Suppressor macrophage treated with lipopolysaccharide for 4 hours (primary cell): ENCODE measurements around the gene LGALS7.
A peak's percentile ranks its signal among the peaks of the same experiment; 100 is the strongest.
"Not testable (repeated sequence)": the region's sequence is repeated elsewhere in the genome, so short reads cannot be mapped to it uniquely, and the experiment has no call there.

Experiments
- DNase-seq: peaks from one replicate; pipeline ENCODE4 v3.0.0-alpha.2; 2020

Gene LGALS7

DNA sequence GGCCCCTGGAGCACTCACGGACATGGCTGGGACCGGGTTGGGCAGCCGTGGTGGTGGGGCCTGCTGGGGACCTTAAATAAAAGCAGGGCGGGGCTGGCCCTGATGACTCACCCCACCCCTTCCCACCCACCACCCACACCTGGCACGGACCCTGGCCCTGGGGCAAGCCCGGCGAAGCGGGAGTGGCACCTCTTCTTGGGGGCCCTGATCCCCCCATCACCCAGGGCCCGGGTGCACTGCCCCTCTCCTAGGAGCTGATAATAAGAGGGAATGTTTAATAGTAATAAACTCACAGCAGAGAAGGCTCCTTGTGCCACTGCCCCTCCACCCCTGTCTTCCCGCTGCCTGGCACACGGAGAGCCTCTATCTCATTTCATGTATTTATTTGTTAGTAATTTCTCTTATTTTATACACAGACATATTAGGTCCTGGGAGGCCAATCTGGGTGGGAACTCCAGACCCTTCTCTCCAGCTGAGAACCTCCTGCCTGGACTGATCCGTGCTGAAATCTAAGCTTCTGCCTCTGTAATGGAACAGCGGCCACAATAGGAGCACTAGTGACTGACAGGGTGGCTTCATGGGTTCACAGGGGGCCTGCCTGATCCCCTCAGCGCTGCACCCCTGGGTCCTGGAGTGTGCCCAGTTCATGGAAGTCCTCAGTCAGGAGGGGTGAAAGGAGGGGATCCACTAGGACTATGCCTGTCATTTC, at the start of gene LGALS7:
LGALS7 (minus strand) TSS at position 49 of the 709 bp plus-strand sequence; CDS start at position 24, 25 bp downstream.
- no peak for DNase-seq

DNA sequence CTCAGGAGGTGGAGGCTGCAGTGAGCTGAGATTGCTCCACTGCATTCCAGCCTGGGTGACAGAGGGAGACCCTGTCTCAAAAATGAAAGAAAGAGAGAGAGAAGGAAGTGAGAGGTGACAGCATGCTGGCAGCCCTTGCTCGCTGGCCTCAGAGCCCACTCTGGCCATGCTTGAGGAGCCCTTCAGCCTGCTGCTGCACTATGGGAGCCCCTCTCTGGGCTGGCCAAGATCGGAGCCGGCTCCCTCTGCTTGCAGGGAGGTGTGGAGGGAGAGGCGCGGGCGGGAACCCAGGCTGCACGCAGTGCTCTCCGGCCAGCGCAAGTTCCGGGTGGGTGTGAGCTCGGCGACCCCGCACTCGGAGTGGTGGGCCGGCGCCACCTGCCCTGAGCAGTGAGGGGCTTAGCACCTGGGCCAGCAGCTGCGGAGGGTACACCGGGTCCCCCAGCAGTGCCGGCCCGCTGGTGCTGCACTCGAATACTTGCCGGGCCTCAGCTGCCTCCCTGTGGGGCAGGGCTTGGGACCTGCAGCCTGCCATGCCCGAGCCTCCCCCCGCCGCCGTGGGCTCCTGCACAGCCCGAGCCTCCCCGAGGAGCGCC, 48.0 kb upstream of the LGALS7 start:
- not testable (repeated sequence) for DNase-seq

DNA sequence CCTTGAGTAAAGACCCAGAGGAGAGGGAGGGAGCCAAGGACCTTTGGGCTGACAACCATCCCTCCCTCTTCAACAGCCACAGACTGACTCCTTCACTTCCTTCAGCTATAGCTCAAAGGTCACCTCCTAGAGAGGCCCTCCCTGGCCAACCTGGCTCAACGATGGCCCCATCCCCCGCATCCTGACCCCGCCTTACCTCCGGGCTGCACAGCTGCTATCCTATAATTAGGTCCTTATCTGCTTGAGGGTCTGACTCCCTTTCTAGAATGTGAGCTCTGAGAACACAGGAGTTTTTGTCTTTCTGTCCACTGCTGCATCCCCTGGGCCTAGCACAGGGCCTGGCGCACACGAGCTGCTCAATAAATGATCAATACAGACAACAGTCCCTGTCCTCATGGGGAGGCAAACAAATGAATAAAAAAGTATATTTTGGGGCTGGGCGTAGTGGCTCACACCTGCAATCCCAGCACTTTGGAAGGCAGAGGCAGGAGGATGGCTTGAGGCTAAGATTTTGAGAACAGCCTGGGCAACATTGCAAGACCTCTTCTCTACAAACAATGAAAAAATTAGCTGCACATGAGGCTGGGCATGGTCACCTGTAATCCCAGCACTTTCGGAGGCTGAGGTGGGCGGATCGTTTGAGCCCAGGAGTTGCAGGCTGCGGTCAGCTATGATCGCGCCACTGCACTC, 46.1 kb upstream of the LGALS7 start:
- DNase-seq, result no peak

DNA sequence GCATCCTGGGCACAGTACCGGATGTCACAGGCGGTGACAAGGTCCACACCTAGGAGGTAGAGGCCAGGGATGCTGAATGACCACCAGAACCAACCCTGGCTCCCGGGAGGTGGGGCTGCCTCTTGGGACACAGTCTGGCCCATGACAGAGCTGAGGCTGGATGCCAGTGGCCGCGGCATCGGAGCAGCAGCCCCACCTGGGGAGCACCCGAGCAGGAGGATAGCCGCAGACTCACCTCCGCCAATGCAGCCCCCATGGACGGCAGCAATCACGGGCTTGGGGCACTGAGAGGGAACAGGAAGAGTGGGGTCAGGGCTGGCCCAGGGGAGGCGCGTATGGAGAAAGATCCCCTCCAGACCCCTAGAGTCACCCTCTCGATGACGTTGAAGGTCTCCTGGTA, 43.8 kb upstream of the LGALS7 start:
- no peak for DNase-seq

DNA sequence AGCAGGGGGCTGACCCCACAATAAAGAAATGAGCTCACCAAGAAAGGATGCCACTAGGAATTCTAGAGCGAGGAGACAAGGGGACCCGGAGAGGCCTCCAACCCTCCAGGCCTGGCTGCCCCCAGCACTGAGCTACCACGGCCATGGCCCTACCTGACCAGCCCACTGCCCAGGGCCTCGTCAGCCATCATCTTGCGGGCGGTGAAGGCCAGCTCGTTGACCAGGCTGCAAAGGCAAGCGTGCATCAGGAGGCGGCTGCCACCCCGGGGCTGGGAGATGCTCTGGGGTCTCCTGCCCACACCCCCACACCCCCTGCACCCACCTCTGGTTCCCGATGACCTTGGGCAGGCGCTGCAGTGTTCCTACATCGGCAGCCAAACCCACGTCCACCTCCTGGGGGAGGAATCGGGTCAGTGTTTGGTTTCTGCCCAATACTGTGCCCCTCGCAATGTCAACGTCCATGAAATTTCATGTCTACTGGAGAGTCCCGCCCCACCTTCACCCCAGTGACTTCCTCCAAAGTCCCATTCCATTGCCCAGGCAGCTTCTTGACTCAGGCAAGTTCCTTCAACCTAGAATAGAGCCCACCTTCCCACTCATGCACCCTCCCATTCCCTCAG, 42.9 kb upstream of the LGALS7 start:
- DNase-seq, result no peak

DNA sequence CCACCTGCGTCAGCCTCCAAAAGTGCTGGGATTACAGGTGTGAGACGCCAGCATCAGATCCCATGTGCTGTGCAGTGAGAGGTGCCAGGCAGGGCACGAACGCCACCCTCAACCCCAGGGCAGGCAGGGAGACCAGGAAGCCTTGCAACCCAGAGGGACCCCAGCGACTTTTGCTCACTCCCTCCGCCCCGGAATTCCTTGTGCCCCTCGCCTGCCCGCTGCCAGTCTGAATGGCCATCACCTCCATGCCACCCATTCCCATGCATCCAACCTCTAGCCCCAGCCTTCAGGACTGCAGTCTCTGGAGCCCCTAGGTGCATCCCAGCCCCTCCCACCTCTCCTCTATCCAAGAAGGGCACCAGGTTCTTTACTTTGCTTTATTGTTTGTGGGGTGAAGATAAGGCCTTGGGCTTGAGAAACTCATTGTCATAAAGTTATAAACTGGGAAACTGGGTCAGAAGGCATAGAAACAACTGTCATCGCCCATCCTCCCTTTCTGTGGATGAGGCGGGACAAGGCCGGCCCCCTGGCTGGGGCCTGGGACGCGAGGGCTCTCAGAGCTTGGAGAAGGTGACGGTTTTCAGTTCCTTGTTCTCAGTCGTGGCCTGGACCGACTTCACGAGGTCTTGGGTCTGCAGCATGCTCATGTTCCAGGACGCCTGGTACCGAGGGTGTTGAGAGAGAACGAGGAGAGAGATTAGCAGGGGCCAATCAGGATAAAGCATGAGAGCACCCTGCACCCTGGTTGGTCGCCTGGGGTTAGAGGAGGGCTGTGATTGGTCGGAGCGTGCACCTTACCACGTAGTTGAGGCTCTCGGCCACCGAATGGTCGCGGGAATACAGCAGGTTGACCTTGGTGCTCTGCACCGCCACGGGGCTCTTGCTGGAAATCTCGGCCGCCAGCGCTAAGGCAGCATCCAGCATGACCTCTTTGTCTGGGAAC, 42.0 kb upstream of the LGALS7 start:
- no peak for DNase-seq

DNA sequence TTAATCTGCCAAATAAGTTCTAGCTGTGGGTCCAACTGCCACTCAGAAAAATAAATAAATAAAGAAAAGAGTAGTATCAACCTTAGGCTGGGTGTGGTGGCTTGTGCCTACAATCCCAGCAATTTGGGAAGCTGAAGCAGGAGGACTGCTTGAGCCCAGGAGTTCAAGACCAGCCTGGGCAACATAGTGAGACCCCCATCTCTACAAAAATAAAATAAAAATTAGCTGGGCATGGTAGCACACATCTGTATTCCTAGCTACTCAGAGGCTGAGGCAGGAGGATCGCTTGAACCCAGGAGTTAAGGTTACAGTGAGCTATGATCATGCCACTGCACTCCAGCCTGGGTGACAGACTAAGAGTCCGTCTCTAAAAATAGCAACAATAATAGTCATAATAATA, 40.6 kb upstream of the LGALS7 start:
- not testable (repeated sequence) for DNase-seq

DNA sequence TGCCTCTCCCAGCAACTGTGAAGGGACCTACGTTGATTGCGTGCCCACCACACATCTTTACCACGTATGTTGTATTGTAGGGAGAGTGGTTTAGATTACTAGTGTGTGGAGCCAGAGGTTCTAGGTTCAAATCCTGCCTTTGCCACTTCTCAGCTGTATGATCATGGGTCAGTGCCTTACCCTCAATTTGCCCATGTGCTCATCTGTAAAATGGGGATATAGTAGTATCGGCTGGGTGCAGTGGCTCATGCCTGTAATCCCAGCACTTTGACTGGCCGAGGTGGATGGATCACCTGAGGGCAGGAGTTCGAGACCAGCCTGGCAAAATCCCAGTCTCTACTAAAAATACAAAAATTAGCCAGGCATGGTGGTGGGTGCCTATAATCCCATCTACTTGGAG, 40.0 kb upstream of the LGALS7 start:
- no peak for DNase-seq

DNA sequence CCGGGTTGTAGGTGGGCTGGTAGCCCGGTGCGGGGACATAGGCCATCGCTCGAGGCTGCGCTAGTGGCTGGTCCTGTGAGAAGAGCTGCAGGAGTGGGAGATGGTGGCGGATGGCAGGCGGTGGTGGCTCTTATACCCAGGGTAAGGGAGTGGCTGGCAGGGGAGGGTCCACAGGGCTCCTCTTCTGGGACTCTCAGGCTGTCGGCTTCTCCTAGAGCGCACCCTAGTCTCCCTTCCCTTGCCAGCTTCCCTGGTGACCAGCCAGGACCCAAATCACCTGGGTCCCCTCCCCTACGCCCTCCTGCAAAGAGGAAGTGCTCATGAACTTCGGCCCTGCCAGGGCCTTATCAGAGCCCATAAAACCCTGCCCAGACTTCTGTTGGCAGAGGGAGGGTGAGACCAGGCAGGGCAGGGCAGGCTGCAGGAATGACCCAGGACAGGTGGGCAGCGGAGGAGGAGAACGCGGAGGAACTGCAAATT, 39.6 kb upstream of the LGALS7 start, which contains the start of gene LGALS4:
LGALS4 (minus strand) TSS at position 105 of the 480 bp plus-strand sequence; CDS start at position 46, 59 bp downstream.
- no peak for DNase-seq

DNA sequence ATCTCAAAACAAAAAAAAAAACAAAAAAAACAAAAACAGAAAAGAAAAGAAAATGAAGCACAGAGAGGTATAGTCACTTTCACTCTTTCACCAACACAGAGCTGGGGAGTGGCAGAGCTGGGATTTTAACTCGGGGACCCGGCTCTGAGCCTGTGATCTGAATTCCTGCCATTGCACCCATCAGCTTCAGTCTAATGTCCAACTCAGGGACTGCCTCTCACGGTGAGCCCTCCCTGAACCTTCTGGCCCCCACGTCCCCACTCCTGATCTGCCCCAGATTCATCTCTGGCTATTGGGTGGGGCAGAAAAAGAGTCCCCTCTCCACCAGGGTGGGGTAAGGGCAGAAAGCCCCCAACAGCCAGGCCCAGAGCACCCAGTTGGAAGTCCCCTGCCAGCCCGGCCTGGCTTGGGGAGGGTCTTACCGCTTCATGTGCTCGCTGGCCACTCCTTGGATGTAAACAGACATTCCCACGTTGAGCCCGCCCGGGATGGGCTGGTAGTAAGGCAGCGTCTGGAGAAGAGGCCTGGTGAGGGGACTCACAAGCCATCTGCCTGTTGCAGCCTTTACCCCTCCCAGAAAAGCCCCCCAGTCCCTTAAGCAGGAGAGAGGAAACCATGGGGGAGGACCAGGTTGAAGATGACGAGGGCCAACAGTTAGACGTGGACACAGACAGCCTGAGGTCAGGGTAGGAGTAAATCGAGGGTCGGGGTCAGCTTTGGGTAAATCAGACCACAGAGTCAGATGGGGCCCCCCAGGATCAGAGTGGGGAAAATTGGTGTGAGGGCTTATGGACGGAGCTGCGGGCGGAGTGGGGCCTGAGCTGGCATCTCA, 38.9 kb upstream of the LGALS7 start:
- no peak for DNase-seq

DNA sequence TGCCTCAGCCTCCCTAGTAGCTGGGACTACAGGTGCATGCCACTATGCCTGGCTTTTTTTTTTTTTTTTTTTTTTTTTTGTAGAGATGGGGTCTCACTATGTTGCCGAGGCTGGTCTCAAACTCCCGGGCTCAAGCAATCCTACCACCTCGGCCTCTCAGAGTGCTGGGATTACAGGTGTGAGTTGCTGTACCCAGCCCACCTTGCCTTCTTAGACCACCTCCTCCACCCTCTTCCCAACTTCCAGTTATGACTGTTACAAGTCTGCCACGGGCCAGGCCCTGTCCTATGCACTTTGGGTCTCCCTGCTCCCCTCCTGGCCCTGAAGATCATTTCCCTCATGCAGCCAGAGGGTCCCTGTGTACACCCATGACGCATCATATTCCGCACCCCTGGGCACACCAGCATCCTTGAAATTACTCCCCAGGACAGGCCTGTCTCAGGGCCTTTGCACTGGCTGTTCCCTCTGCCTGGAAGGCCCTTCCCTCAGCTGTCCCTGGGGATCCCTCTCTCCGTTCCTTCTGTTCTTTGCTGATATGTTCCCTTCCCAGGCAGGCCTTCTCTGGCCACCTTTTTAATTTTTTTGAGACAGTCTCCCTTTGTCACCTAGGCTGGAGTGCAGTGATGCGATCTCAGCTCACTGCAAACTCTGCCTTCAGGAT, 36.4 kb upstream of the LGALS7 start:
- no peak for DNase-seq

DNA sequence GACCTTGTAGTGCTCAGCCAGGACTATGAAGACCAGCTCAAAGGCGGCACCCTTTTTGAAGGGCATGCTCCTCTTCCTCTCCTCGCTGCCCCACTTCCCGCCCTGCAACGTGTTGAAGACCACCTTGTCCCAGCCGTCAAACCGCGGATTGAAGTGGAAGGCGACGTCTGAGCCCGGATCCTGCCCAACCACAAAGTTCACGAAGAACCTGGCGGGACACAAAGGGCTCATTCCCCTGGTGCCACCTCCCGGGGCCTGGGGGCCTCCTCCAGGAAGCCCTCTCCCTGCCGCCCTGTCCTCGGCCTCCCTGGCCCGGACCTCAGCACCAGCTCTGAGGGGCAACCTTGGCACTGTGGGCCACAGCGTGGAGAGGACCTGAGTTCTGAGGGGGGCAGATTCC, 35.4 kb upstream of the LGALS7 start:
- no peak for DNase-seq

DNA sequence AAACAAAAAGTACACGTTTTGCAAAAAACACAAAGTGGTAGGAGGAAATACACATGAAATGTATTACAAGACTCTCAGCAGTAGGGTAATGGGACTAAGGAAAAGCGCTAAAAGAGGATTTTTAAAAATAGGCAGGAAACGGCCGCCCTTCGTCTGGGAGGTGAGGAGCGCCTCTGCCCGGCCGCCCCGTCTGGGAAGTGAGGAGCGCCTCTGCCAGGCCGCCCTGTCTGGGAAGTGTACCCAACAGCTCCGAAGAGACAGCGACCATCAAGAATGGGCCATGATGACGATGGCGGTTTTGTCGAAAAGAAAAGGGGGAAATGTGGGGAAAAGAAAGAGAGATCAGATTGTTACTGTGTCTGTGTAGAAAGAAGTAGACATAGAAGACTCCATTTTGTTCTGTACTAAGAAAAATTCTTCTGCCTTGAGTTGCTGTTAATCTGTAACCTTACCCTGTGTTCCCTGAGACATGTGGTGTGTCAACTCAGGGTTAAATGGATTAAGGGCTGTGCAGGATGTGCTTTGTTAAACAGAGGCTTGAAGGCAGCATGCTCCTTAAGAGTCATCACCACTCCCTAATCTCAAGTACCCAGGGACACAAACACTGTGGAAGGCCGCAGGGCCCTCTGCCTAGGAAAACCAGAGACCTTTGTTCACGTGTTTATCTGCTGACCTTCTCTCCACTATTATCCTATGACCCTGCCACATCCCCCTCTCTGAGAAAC, 34.2 kb upstream of the LGALS7 start:
- not testable (repeated sequence) for DNase-seq

DNA sequence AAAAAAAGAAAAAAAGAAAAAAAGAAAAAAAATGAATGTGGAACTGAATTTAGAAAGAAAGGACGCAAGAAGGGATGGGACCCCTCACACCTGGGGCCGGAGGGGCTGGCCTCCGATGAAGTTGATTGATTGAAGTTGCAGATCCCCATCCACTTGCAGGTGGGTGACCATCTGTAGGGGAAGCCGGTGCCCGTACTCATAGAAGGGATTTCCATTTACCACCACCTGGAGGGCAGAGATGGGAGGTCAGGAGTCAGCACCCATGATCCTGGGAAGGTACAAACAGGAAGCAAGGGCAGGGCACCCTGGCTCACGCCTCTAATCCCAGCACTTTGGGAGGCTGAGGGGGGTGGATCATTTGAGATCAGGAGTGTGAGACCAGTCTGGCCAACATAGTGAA, 33.1 kb upstream of the LGALS7 start:
- DNase-seq, result no peak

DNA sequence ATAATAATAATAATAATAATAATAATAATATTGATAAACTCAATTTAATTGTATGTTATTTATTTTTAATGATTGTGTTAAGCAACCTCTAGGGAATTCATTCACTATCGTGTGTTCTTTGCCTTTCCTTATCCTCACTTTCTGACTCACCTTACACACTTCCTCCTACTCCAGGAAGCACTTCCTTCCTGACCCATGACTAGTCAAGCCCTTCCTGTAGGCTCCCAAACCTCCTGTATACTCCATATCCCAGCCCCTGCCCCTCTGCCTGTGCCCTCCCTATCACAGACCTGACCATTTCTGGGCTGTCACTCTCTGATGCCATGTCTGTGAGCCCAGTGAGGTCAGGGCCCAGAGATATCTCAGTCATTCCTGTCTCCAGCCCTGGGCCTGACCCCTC, 31.9 kb upstream of the LGALS7 start:
- peak; percentile 4 for DNase-seq

DNA sequence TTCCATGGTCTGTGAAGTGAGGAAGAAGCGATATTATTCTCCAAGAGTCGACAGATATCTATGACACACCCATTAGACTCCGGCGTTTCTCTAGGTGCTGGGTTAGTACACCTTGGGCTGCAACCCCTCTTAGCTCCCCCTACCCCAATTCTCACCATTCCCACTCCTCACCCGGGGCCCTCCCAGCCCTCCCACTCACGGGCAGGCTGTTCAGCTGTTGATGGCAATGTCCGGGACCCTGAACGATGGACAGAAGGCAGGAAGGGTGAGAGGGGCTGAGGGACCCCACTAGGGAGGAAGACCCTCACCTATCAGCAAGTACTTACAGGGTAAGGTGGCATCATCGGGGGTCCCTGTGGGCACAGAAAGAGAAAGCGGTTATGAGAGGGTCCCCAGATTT, 30.2 kb upstream of the LGALS7 start:
- DNase-seq, result no peak

DNA sequence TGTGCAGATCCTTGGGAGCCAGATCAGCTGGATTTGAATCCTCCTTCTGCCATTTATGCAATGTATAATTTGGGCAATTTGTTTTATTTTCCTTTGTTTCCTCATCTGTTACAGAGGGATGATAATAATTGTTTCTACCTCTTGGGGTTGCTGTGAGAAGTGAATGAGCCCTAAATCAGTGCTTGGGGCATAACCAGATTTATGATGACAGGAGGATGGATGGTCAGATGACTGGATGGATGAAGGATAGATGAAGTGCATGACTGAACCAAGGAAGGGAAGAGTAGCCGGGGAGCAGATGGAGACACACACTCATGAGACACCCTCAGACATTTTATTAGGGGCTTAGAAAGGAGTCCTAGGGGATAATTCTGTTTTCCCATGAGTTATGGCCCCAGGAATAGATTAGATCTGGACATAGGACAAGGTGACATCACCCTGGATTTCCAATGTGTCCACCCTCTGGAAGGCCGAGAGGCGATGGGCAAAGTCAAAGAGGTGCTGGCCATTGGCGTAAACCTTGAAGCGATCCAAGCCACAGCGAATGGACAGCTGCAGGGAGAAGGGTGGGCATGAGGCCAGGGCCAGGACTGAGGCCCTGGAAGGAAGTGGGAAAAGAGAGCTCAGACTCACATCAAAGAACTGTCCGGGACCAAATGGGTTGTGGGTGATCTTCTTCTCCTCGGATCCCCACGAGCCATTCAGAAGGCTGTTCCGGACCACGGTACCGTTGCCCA, 28.2 kb upstream of the LGALS7 start:
- DNase-seq, result no peak

DNA sequence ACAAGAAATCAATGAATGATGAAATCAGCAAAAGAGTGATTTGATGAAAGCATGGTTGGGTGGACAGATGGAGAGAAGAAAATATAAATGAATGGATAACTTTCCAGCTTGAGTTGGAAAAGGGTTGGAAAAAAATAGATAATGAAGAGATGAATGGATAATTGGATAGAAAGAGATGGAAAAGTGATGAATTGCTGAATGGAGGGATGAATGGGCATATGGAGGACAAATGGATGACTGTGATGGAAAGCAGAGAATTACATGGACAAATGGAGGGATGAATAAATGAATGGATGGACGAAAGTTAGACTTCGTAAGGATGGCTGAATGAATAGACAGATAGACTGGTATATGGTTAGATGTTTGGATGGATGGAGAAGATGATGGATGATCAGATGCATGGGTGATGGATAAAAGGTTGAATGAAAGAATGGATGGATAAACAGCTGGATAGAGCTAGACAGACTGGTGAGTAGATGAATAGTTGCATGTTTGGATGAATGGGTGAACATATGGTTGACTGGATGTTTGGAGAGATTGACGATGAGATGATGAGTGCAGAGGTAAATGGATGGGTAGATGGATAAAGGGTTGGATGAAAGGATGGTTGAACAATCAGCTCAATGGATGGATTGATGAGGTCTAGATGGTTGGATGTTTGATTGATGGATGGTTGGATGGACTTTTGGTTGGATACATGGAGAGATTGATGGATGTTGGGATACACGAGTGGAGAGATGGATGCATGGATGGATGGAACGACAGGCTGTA, 27.4 kb upstream of the LGALS7 start:
- DNase-seq, result no peak

DNA sequence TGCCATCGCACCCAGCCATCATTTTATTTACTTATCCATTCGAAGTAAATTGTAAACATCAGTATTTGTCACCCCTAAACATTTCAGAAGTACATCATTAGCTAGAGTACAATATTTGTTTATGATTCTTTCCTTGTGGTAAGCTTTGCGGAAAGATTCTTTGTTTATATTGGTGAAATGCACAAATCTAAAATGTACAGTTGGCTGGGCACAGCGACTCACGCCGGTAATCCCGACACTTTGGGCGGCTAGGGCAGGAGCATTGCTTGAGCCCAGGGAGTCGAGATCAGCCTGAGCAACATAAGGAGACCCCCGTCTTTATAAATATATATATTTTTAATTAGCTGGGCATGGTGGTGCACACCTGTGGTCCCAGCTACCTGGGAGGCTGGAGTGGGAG, 25.8 kb upstream of the LGALS7 start:
- no peak for DNase-seq
